Peyer's patch (tissue), 4 donors: ENCODE data around the gene LAP3.

Source experiments
- CTCF ChIP-seq, 6 experiments: fragments of 450-650 bp in 4 of 6; fragments of 200-600 bp in 2 of 6; sonication (generic) in 1 of 6; IDR thresholded peaks; one replicate each; pipeline ENCODE4 v1.5.1; 2017 to 2019; ENCODE audit warnings: antibody characterized with exemption in 6 of 6, mild to moderate bottlenecking in 3 of 6, moderate library complexity in 1 of 6
- POLR2A ChIP-seq, 2 donors: fragments of 450-650 bp; IDR thresholded peaks; one replicate each; pipeline ENCODE4 v1.5.1; 2017; ENCODE audit warnings: antibody characterized with exemption in 2 of 2, mild to moderate bottlenecking in 2 of 2, moderate library complexity in 2 of 2

- TF ChIP-seq CTCF (IDR thresholded peaks at IDR 0.05) (no peak), POLR2A (IDR thresholded peaks at IDR 0.05) (no peak)
These were observed 77.7 kb downstream of the LAP3 start for GRCh38 chr4:17654701-17655100.
